Smooth muscle cell (in vitro differentiated cells): Measurements from ENCODE around the gene UQCRQ. TPM values are rescaled to one million over a fixed set of nuclear protein-coding genes. Genes with fewer than 3 reads are reported as not detected.

Experiments used
- DNase-seq: peaks from one replicate; lab custom pipeline; 2025; ENCODE audit not compliant: unreplicated experiment; lab: John Stamatoyannopoulos, UW
- H2AFZ ChIP-seq: fragments of 200-600 bp; sonication (generic); 2 replicates; pipeline ENCODE4 v1.6.0; 2016; ENCODE audit warnings: antibody characterized with exemption, low read depth, mild to moderate bottlenecking
- H3F3A ChIP-seq: fragments of 200-600 bp; sonication (generic); 2 replicates; pipeline ENCODE4 v1.6.0; 2017; ENCODE audit warnings: antibody characterized with exemption, low read depth
- H3K27ac ChIP-seq: fragments of 200-600 bp; sonication (generic); 2 replicates; pipeline ENCODE4 v1.5.1; 2016; ENCODE audit warnings: low read depth, mild to moderate bottlenecking
- H3K27me3 ChIP-seq: fragments of 200-600 bp; sonication (generic); 2 replicates; pipeline ENCODE4 v1.6.1; 2016; ENCODE audit warnings: low read depth, mild to moderate bottlenecking
- H3K36me3 ChIP-seq: fragments of 200-600 bp; sonication (generic); 2 replicates; pipeline ENCODE4 v1.5.1; 2016; ENCODE audit warnings: low read depth
- H3K4me1 ChIP-seq: fragments of 200-600 bp; sonication (generic); 2 replicates; pipeline ENCODE4 v1.5.1; 2016; ENCODE audit warnings: low read depth
- H3K4me2 ChIP-seq: fragments of 200-600 bp; sonication (generic); 2 replicates; pipeline ENCODE4 v1.6.0; 2016; ENCODE audit warnings: mild to moderate bottlenecking
- H3K4me3 ChIP-seq: fragments of 200-600 bp; sonication (generic); 2 replicates; pipeline ENCODE4 v1.5.1; 2016; ENCODE audit warnings: mild to moderate bottlenecking
- H3K79me2 ChIP-seq: fragments of 200-600 bp; sonication (generic); 2 replicates; pipeline ENCODE4 v1.6.0; 2016; ENCODE audit warnings: low read depth, mild to moderate bottlenecking
- H3K9ac ChIP-seq: fragments of 200-600 bp; sonication (generic); 2 replicates; pipeline ENCODE4 v1.6.0; 2016; ENCODE audit warnings: low read depth
- H3K9me3 ChIP-seq: fragments of 200-600 bp; sonication (generic); replicated peaks from 2 replicates; pipeline ENCODE4 v1.5.1; 2016; ENCODE audit warnings: low read depth
- H4K20me1 ChIP-seq: fragments of 200-600 bp; sonication (generic); 2 replicates; pipeline ENCODE4 v1.6.0; 2016; ENCODE audit warnings: low read depth
- CTCF ChIP-seq: fragments of 200-600 bp; sonication (generic); IDR thresholded peaks from 2 replicates; pipeline ENCODE4 v1.5.1; 2017; ENCODE audit warnings: borderline replicate concordance, mild to moderate bottlenecking, antibody characterized with exemption; ENCODE audit not compliant: insufficient read depth, poor library complexity, severe bottlenecking
- WGBS: methylation state at CpG from one replicate; pipeline ENCODE4 v1.1.7; 2016; ENCODE audit warnings: low lambda C conversion rate; 5-methylcytosine and 5-hydroxymethylcytosine counted together
- polyA plus RNA-seq: library from polyadenylated mRNA; unstranded; fragments of >200 nt; fragmentation: Nextera tagmentation; extraction: Ambion mirVana; gene quantifications from 2 replicates; pipeline ENCODE4 v1.2.1, GENCODE V29; 2016
- total RNA-seq: library from RNA; depleted of rRNA; stranded (reverse); fragments of >200 nt; gene quantifications from 2 replicates; pipeline ENCODE4 v1.2.3, GENCODE V29; 2014

Gene UQCRQ
- total and polyA plus RNA-seq, 2 experiments from 2014 or later, result 137 to 1,128 TPM

DNA sequence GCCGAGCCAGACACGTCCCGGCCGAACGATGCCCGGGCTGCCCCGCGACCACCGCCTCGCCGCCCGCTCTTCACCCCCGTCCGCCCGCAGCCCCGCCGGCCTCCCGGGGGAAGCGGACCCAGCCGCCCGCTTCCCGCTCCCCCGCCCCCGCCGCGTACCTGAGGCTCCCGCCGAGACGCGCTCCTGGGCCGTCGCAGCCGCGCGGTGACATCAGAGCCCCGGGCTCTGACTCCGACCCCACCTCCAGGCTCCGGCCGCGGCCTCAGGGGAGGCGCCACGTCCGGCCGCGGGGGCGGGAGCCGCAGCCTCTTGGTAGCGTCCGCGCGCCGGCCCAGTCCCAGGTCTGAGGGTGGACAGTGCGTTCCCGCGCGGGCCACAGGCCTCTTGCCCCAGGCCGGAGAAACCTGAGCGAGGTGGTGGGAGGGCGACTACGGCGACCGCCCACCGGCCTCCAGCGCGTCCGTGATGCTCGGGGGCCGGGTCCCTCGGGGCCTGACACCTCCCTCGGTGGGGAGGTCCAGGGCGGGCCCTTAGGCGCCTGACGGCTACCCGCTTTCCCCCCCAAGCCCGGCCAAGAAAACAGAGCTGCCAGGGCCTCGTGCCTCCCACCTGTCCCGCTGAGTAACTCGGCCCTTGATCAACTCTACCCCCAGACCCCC lies 35.9 kb upstream of the UQCRQ start, which contains the start of gene SHROOM1:
TSS of gene SHROOM1 (minus strand) at position 212 of the 659 bp plus-strand sequence. CDS start 4,507 bp downstream, outside the sequence.
- Histone ChIP-seq H3K9me3 (no peaks in the 10 kb centered on the region), H3K4me1 (peaks cover 6% of the 10 kb centered on the region), H3K9ac (peak within 1 kb of the TSS; percentile 18), H3K79me2 (no peaks in the 10 kb centered on the region), H3K27me3 (peaks cover 2% of the 10 kb centered on the region), H3K4me3 (peak within 1 kb of the TSS; percentile 73), H3K27ac (no peak within 1 kb of the TSS), H4K20me1 (no peaks in the 10 kb centered on the region), H3K4me2 (peak within 1 kb of the TSS; percentile 90), H2AFZ (peak within 1 kb of the TSS; percentile 72), H3F3A (no peaks in the 10 kb centered on the region), H3K36me3 (no peaks in the 10 kb centered on the region)
- WGBS, result 7% methylated on average over 42 of the region's 78 CpGs
- no peak for TF ChIP-seq CTCF
- no peak for DNase-seq

DNA sequence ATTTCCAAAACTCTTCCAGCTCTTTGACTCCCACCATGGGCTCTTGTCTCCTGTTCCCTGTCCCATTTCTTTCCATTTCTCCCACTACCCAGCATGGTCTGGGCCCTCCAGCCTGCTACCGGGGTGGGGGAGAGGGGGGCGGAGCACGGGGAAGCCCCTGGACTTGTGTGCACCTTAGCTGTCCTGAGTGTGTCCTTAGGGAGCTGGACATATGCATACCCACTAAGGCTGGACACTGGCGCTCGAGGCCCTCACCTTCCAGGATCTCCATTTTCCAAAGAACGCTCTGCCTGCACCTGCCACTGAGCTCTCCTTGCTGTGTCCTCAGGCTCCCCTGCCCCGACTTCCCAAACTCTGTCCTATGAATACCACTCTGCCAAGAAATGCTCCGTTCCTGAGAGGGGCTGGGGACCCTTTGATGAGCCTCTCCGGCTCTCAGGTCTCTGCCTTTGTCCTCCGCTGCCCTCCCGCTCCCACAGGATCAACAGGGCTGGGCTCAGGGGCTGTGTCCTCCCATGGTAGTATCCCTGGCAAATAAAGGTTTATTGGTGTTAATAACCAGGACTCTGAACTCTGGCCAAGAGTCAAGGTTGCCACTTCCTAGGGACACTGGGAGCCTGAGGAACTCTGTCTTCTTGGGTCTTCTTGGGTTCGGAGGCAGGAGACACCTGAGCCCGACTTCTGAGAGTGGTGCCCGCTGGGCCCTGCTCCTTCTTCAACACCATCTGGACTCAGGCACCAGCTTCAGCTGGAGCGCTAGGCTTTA lies 35.2 kb upstream of the UQCRQ start:
- H2AFZ ChIP-seq, result peak overlapping the region; percentile 72
- H3F3A ChIP-seq, result no peaks in the 10 kb centered on the region
- H3K9me3 ChIP-seq, result no peaks in the 10 kb centered on the region
- H3K9ac ChIP-seq, result no peak overlapping the region
- TF ChIP-seq CTCF, result no peak
- WGBS, result 89% methylated on average over 15 of the region's 15 CpGs
- H3K27me3 ChIP-seq, result peaks cover 2% of the 10 kb centered on the region
- H3K4me1 ChIP-seq, result peaks cover under 1% of the 10 kb centered on the region
- H3K4me3 ChIP-seq, result peak overlapping the region; percentile 73
- H3K27ac ChIP-seq, result no peak overlapping the region
- no peaks in the 10 kb centered on the region for H4K20me1 ChIP-seq
- H3K4me2 ChIP-seq, result peak overlapping the region; percentile 90
- no peaks in the 10 kb centered on the region for H3K79me2 ChIP-seq
- no peak for DNase-seq
- no peaks in the 10 kb centered on the region for H3K36me3 ChIP-seq

- 91% methylated on average over 5 of the region's 5 CpGs for WGBS
- no peak overlapping the region for H3K4me3 ChIP-seq
Observed at GRCh38 chr5:132832612-132833011, 33.8 kb upstream of the UQCRQ start.

More at GRCh38 chr5:132832612-132833011, 33.8 kb upstream of the UQCRQ start:
- DNase-seq, result no peak
- no peak for TF ChIP-seq CTCF
- Histone ChIP-seq H2AFZ (no peak overlapping the region), H3K9me3 (no peaks in the 10 kb centered on the region), H3K9ac (no peak overlapping the region), H4K20me1 (no peaks in the 10 kb centered on the region), H3K79me2 (no peaks in the 10 kb centered on the region), H3K4me2 (no peak overlapping the region), H3F3A (no peaks in the 10 kb centered on the region), H3K36me3 (no peaks in the 10 kb centered on the region), H3K27ac (no peak overlapping the region), H3K27me3 (peaks cover 2% of the 10 kb centered on the region), H3K4me1 (no peaks in the 10 kb centered on the region)
